Dermis microvascular lymphatic vessel endothelial cell (primary cell): ENCODE measurements around the gene PRKCA. TPM values are rescaled to one million over a fixed set of nuclear protein-coding genes. Genes with fewer than 3 reads are reported as not detected.
"Not testable (repeated sequence)": the region's sequence is repeated elsewhere in the genome, so short reads cannot be mapped to it uniquely, and the experiment has no call there.

Experiments
- DNase-seq, 2 donors: peaks; one replicate each; pipeline versions ENCODE4 v3.0.0 to v3.0.0-alpha.2; 2010; ENCODE audit warnings: low read depth in 2 of 2
- total RNA-seq: library from RNA; depleted of rRNA; stranded (reverse); fragments of >200 nt; gene quantifications from 2 replicates; pipeline ENCODE4 v1.2.1, GENCODE V29; 2014

PRKCA gene
- total RNA-seq: 3.6 and 7.1 TPM in 2 replicates

- DNase-seq: peak; percentile 25 to 79
Measured at GRCh38 chr17:66301864-66302741, at the start of gene PRKCA. PRKCA (plus strand) TSS chr17:66302613.

GRCh38 chr17:66253458-66253857 lies 49.0 kb upstream of the PRKCA start:
- DNase-seq: not testable (repeated sequence)

GRCh38 chr17:66255112-66255511 lies 47.3 kb upstream of the PRKCA start:
- peak; percentile 71 to 83 for DNase-seq

GRCh38 chr17:66255527-66255971 lies 46.9 kb upstream of the PRKCA start:
- DNase-seq: peak in 1 of 2 donors; percentile 40

- no peak for DNase-seq
Measured at GRCh38 chr17:66260275-66260674, 42.1 kb upstream of the PRKCA start.

- no peak for DNase-seq
Measured at GRCh38 chr17:66260688-66261087, 41.7 kb upstream of the PRKCA start.

- no peak for DNase-seq
Measured at GRCh38 chr17:66262767-66263166, 39.6 kb upstream of the PRKCA start.

- DNase-seq: no peak
Measured at GRCh38 chr17:66264696-66265095, 37.7 kb upstream of the PRKCA start.

GRCh38 chr17:66268247-66268927 lies 34.0 kb upstream of the PRKCA start:
- peak in 1 of 2 donors; percentile 38 for DNase-seq

- no peak for DNase-seq
Measured at GRCh38 chr17:66270106-66270505, 32.3 kb upstream of the PRKCA start.

- DNase-seq: no peak
Measured at GRCh38 chr17:66271512-66271911, 30.9 kb upstream of the PRKCA start.

GRCh38 chr17:66272811-66273585 lies 29.4 kb upstream of the PRKCA start:
- DNase-seq: peak in 1 of 2 donors; percentile 57

GRCh38 chr17:66273586-66273848 lies 28.9 kb upstream of the PRKCA start:
- DNase-seq: no peak

GRCh38 chr17:66275651-66276050 lies 26.8 kb upstream of the PRKCA start:
- DNase-seq: peak; percentile 74 to 93

GRCh38 chr17:66276328-66276937 lies 26.0 kb upstream of the PRKCA start:
- peak in 1 of 2 donors; percentile 6 for DNase-seq

GRCh38 chr17:66277191-66277590 lies 25.2 kb upstream of the PRKCA start:
- DNase-seq: no peak

GRCh38 chr17:66281661-66282369 lies 20.6 kb upstream of the PRKCA start:
- no peak for DNase-seq

- no peak for DNase-seq
Measured at GRCh38 chr17:66283296-66283934, 19.0 kb upstream of the PRKCA start.

GRCh38 chr17:66283971-66284370 lies 18.4 kb upstream of the PRKCA start:
- DNase-seq: no peak

- no peak for DNase-seq
Measured at GRCh38 chr17:66285149-66285548, 17.3 kb upstream of the PRKCA start.

- no peak for DNase-seq
Measured at GRCh38 chr17:66287911-66288310, 14.5 kb upstream of the PRKCA start.
